ENCODE data around the gene SNRK. TPM values are rescaled to one million over a fixed set of nuclear protein-coding genes. Genes with fewer than 3 reads are reported as not detected.

Gene SNRK
- total RNA-seq, 2 experiments from 2014 or later = 21.1 TPM

DNA sequence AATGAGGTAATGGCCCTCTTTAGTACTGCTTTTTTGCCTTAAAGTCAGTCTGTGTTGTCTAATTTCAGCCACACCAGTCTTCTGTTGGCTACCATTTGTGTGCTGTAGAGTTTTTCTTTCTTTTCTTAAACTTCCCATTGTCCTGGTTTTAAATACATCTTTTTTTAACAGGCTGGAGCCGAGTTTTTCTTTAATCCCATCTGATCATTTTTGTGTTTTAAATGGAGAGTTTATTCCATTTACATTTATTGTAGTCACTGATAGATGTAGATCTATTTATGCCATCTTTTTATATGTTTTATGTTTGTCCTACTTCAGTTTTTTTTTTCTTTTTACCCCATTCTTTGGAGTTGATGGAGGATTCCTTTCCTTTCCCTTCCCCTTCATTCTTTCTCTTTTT is 49.5 kb downstream of the SNRK start:
- Mint-ChIP-seq H3K36me3 (ENCODE audit: low read depth) (peaks cover 65% of the 10 kb centered on the region), H3K9me3 (peaks cover 32% of the 10 kb centered on the region), H3K4me3 (no peak overlapping the region), H3K27ac (no peak overlapping the region), H3K27me3 (ENCODE audit: low read depth) (no peaks in the 10 kb centered on the region), H3K4me1 (ENCODE audit: low read depth) (peaks cover 9% of the 10 kb centered on the region)
- DNase-seq = no peak
- intact Hi-C loops (cut with micrococcal nuclease) = no loop called here
- CTCF ChIA-PET = no interaction called here

DNA sequence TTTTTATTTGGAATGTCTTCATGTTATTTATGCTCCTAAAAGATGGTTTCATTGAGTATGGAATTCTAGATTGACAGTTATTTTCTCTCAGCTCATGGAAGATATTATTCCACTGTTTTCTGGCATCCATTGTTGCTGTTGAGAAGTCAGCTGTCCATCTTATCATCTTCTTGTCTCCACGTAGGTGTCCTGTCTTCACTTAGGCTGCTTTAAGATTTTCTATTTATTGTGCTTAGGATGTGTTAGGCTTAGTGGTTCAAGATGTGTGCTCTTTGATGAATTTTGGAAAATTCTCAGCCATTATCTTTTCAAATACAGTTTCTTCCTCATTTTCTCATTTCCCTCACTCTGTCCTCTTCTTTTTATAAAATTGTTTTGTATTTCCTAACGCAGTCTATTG is 52.0 kb downstream of the SNRK start:
- H3K27ac Mint-ChIP-seq = no peak overlapping the region
- CTCF ChIA-PET = interaction anchor here (0.8 kb wide), 1 partner anchor 165 kb away, joined by 3 read pairs; no protein-coding TSS in a partner anchor
- intact Hi-C loops (cut with micrococcal nuclease) = no loop called here
- DNase-seq = no peak
- no peaks in the 10 kb centered on the region for H3K27me3 Mint-ChIP-seq (ENCODE audit: low read depth)
- peaks cover 15% of the 10 kb centered on the region for H3K4me1 Mint-ChIP-seq (ENCODE audit: low read depth)
- H3K4me3 Mint-ChIP-seq = no peak overlapping the region
- peaks cover 32% of the 10 kb centered on the region for H3K9me3 Mint-ChIP-seq
- peaks cover 62% of the 10 kb centered on the region for H3K36me3 Mint-ChIP-seq (ENCODE audit: low read depth)

DNA sequence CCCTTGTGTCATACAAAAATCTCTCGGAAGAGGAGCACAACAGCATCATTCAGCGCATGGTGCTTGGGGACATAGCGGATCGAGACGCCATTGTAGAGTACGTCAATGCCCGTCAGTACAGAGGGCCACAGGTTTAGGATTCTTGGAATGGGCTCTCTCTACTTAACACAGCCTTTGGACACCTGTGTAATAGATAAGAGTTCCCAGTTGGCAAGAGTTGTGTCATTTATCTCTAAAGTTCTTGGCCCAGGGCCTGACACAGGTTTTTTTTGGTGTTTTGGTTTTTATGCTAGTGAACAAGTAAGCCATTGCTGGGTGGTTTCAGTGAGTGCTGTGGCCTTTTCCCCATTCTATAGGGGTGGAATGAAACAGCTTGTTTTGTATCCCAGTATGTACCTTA is 54.1 kb downstream of the SNRK start:
- no peak overlapping the region for H3K4me3 Mint-ChIP-seq
- H3K27ac Mint-ChIP-seq = no peak overlapping the region
- intact Hi-C loops (cut with micrococcal nuclease) = no loop called here
- no peaks in the 10 kb centered on the region for H3K27me3 Mint-ChIP-seq (ENCODE audit: low read depth)
- peaks cover 32% of the 10 kb centered on the region for H3K4me1 Mint-ChIP-seq (ENCODE audit: low read depth)
- H3K9me3 Mint-ChIP-seq = peaks cover 27% of the 10 kb centered on the region
- H3K36me3 Mint-ChIP-seq (ENCODE audit: low read depth) = peaks cover 65% of the 10 kb centered on the region
- DNase-seq = no peak
- CTCF ChIA-PET = no interaction called here

DNA sequence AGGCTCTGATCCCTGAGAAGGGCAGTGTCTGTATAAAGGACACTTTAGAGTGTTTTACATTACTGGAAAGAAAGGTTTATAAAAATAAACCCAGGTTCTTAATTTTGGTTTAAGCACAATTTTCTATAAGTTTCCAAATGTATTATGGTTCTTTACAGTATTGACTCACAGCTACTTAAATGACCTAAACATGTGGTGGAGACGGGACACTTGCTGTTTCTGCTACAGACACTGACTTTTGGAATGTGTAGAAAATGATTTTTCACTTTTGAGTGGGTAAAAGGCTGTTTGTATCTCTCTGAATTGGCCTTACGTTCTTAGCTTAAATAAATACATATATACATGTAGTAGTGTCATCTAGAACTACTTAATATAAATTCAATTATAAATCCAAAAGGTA is 55.4 kb downstream of the SNRK start:
- H3K9me3 Mint-ChIP-seq = peaks cover 15% of the 10 kb centered on the region
- H3K4me1 Mint-ChIP-seq (ENCODE audit: low read depth) = peaks cover 43% of the 10 kb centered on the region
- H3K27me3 Mint-ChIP-seq (ENCODE audit: low read depth) = no peaks in the 10 kb centered on the region
- H3K36me3 Mint-ChIP-seq (ENCODE audit: low read depth) = peaks cover 60% of the 10 kb centered on the region
- CTCF ChIA-PET = no interaction called here
- H3K4me3 Mint-ChIP-seq = no peak overlapping the region
- DNase-seq = no peak
- intact Hi-C loops (cut with micrococcal nuclease) = no loop called here
- H3K27ac Mint-ChIP-seq = no peak overlapping the region

DNA sequence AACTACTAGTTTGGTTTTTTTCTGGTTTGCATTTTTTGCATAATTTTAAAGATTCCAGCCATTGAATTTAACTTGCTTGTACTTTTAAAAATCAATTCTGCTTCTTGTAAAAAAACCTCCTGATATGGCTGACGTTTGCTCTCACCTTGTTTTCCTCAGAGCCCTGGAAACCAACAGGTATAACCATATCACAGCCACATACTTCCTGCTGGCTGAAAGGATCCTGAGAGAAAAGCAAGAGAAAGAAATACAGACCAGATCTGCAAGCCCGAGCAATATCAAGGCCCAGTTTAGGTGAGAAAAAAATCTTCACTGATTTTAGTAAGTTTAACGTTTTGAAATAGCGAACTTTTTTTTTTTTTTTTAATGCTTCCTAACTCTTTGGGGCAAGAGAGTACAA is 56.8 kb downstream of the SNRK start:
- DNase-seq = no peak
- H3K36me3 Mint-ChIP-seq (ENCODE audit: low read depth) = peaks cover 63% of the 10 kb centered on the region
- peaks cover 9% of the 10 kb centered on the region for H3K9me3 Mint-ChIP-seq
- H3K4me1 Mint-ChIP-seq (ENCODE audit: low read depth) = peaks cover 54% of the 10 kb centered on the region
- no peaks in the 10 kb centered on the region for H3K27me3 Mint-ChIP-seq (ENCODE audit: low read depth)
- CTCF ChIA-PET = no interaction called here
- no peak overlapping the region for H3K4me3 Mint-ChIP-seq
- no peak overlapping the region for H3K27ac Mint-ChIP-seq
- intact Hi-C loops (cut with micrococcal nuclease) = no loop called here

DNA sequence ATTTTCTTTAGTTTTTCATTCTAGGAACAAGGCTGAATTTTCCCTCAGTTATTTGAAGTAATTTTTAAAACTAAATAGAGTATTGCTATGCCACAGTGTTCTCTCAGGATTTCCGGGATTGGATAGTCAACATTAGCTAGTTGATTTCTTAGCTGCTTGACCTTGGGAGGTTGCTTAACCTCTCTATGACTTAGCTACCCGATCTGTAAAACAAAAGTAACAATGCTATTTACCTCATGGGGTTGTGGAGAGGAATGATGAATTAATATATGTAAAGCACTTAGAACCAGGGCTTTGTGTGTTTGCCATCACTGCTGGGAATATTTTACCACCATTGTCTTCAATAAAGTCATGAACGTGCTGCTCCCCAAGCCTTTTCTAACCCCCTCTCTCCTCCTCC is 57.5 kb downstream of the SNRK start:
- intact Hi-C loops (cut with micrococcal nuclease) = no loop called here
- CTCF ChIA-PET = no interaction called here

DNA sequence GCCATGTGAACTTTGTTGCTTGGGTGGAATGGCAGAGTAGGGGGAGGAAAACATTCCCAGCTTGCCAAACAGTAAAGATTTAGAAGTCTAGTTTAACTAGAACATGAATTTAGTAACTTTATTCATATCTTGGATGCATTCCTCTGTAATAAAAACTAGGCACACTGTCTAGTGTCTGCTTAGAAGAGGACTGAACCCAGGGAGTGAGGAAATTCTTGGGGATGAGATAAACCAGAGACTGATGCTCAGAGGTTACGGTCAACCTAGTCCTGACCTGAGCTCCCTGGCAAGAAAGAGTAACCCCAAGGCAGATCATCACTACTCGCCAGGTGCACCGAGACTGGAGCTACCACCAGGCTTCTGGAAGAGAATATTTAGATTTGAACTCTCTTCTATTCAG is 58.2 kb downstream of the SNRK start:
- intact Hi-C loops (cut with micrococcal nuclease) = no loop called here
- peaks cover 64% of the 10 kb centered on the region for H3K4me1 Mint-ChIP-seq (ENCODE audit: low read depth)
- DNase-seq = no peak
- H3K27me3 Mint-ChIP-seq (ENCODE audit: low read depth) = no peaks in the 10 kb centered on the region
- H3K4me3 Mint-ChIP-seq = no peak overlapping the region
- peaks cover 2% of the 10 kb centered on the region for H3K9me3 Mint-ChIP-seq
- CTCF ChIA-PET = interaction anchor here (0.7 to 1.4 kb wide), 2 partner anchors 15 to 18 kb away, joined by 3 to 5 read pairs; no protein-coding TSS in a partner anchor
- no peak overlapping the region for H3K27ac Mint-ChIP-seq
- peaks cover 66% of the 10 kb centered on the region for H3K36me3 Mint-ChIP-seq (ENCODE audit: low read depth)

More for the DNA sequence above, 57.5 kb downstream of the SNRK start:
- H3K9me3 Mint-ChIP-seq = peaks cover 3% of the 10 kb centered on the region
- no peaks in the 10 kb centered on the region for H3K27me3 Mint-ChIP-seq (ENCODE audit: low read depth)
- H3K27ac Mint-ChIP-seq = no peak overlapping the region
- DNase-seq = no peak
- no peak overlapping the region for H3K4me3 Mint-ChIP-seq
- peaks cover 64% of the 10 kb centered on the region for H3K36me3 Mint-ChIP-seq (ENCODE audit: low read depth)
- H3K4me1 Mint-ChIP-seq (ENCODE audit: low read depth) = peaks cover 60% of the 10 kb centered on the region

DNA sequence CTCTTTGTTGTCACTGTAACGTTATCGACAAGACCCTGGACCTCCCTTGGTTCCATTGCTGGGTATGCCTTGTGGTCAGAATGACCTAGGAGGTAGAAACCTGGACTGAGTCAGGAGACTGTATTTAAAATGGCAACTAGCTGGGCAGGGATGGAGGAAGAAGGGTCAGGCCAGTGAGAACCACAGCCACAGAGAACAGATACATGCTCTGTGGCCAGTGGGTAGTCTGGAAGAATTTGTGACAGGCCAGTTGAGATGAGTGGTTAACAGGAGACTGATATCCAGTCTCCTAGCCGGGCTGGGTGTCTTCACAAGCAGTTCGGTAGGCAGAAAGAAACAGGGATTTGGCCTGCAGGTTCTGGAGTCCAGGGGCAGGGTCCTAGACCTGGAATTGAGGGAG is 58.9 kb downstream of the SNRK start:
- Mint-ChIP-seq H3K27ac (peak overlapping the region; percentile 53), H3K4me1 (ENCODE audit: low read depth) (peaks cover 64% of the 10 kb centered on the region), H3K9me3 (peaks cover 1% of the 10 kb centered on the region), H3K36me3 (ENCODE audit: low read depth) (peaks cover 63% of the 10 kb centered on the region), H3K27me3 (ENCODE audit: low read depth) (no peaks in the 10 kb centered on the region), H3K4me3 (no peak overlapping the region)
- CTCF ChIA-PET = interaction anchor here (0.7 to 1.4 kb wide), 2 partner anchors 14 to 19 kb away, joined by 3 to 5 read pairs; no protein-coding TSS in a partner anchor
- no peak for DNase-seq
- intact Hi-C loops (cut with micrococcal nuclease) = no loop called here

DNA sequence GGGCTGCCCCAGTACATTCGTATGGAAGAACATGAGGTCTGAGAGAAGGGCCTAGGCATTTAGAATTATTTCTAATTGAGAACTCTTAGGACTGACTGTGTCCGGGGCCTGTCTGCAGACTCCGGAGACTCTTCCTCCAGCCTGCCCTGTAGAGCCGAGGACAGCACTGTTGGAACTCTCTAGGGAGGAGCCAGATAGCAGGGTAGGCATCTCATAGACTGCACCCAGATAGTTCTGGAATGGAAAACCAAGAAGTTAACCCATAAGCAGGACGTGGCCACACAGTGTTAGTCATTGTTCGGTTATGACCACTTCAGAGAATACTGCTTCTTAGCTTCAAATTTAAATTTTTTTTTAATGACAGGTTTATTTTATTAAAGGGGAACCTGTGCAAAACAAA is 59.5 kb downstream of the SNRK start:
- CTCF ChIA-PET = no interaction called here
- H3K27me3 Mint-ChIP-seq (ENCODE audit: low read depth) = no peaks in the 10 kb centered on the region
- no peak overlapping the region for H3K4me3 Mint-ChIP-seq
- H3K9me3 Mint-ChIP-seq = peaks cover 3% of the 10 kb centered on the region
- peak overlapping the region; percentile 53 for H3K27ac Mint-ChIP-seq
- intact Hi-C loops (cut with micrococcal nuclease) = no loop called here
- peak; percentile 55 for DNase-seq
- H3K36me3 Mint-ChIP-seq (ENCODE audit: low read depth) = peaks cover 63% of the 10 kb centered on the region
- H3K4me1 Mint-ChIP-seq (ENCODE audit: low read depth) = peaks cover 64% of the 10 kb centered on the region

DNA sequence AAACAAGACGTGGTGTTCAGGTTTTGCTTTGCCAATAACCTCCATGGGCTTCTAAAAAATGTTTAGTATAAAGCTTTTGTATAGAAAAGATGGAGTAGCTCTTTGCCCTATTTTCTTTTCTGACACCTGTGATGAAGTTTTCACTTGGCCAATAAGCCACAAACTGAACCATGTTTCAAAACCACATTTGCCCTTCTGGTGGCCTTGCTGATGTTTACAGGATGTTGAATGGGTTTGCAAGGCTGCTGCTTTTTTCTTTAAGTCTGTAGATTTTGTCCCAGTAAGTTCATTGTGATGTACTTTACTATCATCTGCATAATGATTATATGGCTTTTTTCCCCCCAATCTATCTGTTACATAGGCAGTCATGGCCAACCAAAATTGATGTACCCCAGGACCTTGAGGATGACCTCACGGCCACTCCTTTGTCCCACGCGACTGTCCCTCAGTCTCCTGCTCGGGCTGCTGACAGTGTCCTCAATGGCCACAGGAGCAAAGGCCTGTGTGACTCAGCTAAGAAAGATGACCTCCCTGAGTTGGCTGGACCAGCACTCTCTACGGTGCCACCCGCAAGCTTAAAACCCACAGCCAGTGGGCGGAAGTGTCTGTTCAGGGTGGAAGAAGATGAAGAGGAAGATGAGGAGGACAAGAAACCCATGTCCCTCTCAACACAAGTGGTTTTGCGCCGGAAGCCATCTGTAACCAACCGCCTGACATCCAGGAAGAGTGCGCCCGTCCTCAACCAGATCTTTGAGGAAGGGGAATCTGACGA is 60.8 kb downstream of the SNRK start:
- Mint-ChIP-seq H3K27me3 (ENCODE audit: low read depth) (no peaks in the 10 kb centered on the region), H3K4me1 (ENCODE audit: low read depth) (peaks cover 63% of the 10 kb centered on the region), H3K4me3 (no peak overlapping the region), H3K9me3 (peaks cover 14% of the 10 kb centered on the region), H3K36me3 (ENCODE audit: low read depth) (peaks cover 75% of the 10 kb centered on the region), H3K27ac (peak overlapping the region; percentile 78)
- DNase-seq = peak; percentile 42
- CTCF ChIA-PET = interaction anchor here (0.8 kb wide), 1 partner anchor 76 kb away, joined by 5 read pairs; no protein-coding TSS in a partner anchor
- intact Hi-C loops (cut with micrococcal nuclease) = no loop called here

DNA sequence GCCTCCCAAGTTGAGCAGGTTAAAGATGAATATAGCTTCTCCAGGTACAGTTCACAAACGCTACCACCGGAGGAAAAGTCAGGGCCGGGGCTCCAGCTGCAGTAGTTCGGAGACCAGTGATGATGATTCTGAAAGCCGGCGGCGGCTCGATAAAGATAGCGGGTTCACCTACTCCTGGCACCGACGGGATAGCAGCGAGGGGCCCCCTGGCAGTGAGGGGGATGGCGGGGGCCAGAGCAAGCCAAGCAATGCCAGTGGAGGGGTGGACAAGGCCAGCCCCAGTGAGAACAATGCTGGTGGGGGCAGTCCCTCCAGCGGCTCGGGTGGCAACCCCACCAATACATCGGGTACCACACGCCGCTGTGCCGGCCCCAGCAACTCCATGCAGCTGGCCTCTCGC is 61.4 kb downstream of the SNRK start:
- peaks cover 57% of the 10 kb centered on the region for H3K4me1 Mint-ChIP-seq (ENCODE audit: low read depth)
- no peak overlapping the region for H3K4me3 Mint-ChIP-seq
- CTCF ChIA-PET = no interaction called here
- DNase-seq = no peak
- peaks cover 20% of the 10 kb centered on the region for H3K9me3 Mint-ChIP-seq
- H3K27me3 Mint-ChIP-seq (ENCODE audit: low read depth) = no peaks in the 10 kb centered on the region
- H3K36me3 Mint-ChIP-seq (ENCODE audit: low read depth) = peaks cover 75% of the 10 kb centered on the region
- intact Hi-C loops (cut with micrococcal nuclease) = no loop called here
- H3K27ac Mint-ChIP-seq = peak overlapping the region; percentile 78

DNA sequence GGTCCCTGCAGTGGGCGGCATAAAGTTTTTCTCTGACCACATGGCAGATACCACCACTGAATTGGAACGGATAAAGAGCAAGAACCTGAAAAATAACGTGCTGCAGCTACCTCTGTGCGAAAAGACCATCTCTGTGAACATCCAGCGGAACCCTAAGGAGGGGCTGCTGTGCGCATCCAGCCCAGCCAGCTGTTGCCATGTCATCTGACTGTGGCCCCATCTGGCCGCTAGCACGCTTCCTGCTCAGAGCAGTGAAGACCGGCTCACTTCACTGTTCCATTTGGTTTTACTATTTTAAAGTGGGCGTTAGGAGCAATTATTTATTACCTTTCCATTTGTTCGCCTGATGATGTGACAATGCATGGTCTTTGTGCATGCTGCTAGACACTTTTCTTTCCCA is 62.0 kb downstream of the SNRK start:
- Mint-ChIP-seq H3K27ac (no peak overlapping the region), H3K4me1 (ENCODE audit: low read depth) (peaks cover 51% of the 10 kb centered on the region), H3K4me3 (no peak overlapping the region), H3K9me3 (peaks cover 23% of the 10 kb centered on the region), H3K27me3 (ENCODE audit: low read depth) (no peaks in the 10 kb centered on the region), H3K36me3 (ENCODE audit: low read depth) (peaks cover 75% of the 10 kb centered on the region)
- no peak for DNase-seq
- CTCF ChIA-PET = no interaction called here
- intact Hi-C loops (cut with micrococcal nuclease) = no loop called here

DNA sequence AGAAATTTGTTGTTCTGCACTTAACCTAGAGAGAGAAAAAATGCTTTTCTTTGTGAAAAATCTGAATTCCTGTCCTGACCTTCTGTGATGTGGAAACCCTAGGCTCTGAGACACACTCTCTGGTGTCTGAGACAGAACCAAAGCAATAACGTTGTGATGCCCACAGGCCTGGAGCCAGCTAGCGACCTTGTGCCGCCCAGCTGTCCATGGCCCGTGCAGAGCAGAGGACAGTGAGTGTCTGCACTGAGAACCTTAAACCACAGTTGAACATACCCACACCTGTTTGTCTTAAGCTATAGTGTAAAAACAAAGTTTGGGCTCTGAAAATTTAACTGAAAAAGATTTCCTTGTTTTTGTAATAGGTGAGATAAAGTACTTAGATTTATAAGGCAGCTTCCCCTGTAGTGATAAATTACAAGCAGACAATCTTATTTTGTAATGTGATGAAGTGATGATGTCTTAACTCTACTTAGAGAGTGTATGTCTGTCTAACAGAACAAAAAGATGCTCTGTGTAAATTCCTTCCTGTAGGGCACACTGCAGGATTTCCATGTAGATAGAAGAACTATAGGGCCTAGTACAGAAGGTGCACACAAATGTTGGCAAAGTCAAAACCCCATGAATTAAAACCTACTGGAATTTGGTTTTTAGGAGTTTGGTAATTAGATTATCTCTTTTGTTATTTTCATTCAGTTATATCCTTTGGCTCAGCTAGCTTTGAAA is 62.7 kb downstream of the SNRK start:
- H3K27me3 Mint-ChIP-seq (ENCODE audit: low read depth) = no peaks in the 10 kb centered on the region
- no peak overlapping the region for H3K27ac Mint-ChIP-seq
- no peak for DNase-seq
- H3K36me3 Mint-ChIP-seq (ENCODE audit: low read depth) = peaks cover 74% of the 10 kb centered on the region
- peaks cover 30% of the 10 kb centered on the region for H3K9me3 Mint-ChIP-seq
- CTCF ChIA-PET = no interaction called here
- peaks cover 45% of the 10 kb centered on the region for H3K4me1 Mint-ChIP-seq (ENCODE audit: low read depth)
- no peak overlapping the region for H3K4me3 Mint-ChIP-seq
- intact Hi-C loops (cut with micrococcal nuclease) = no loop called here
